ENCODE results near the gene TCF21. TPM values are rescaled to one million over a fixed set of nuclear protein-coding genes. Genes with fewer than 3 reads are reported as not detected.
"Not testable (repeated sequence)": the region's sequence is repeated elsewhere in the genome, so short reads cannot be mapped to it uniquely, and the experiment has no call there.

The TCF21 gene
- not detected for total RNA-seq

- DNase-seq (ENCODE audit: low spot score in 2 of 2) = no peak
- no peak for FAIRE-seq
These were observed at the start of gene TCF21 for GRCh38 chr6:133888929-133889556. TSS of gene TCF21 (plus strand) at chr6:133889113. CDS start at chr6:133889398, 285 bp downstream.

DNA sequence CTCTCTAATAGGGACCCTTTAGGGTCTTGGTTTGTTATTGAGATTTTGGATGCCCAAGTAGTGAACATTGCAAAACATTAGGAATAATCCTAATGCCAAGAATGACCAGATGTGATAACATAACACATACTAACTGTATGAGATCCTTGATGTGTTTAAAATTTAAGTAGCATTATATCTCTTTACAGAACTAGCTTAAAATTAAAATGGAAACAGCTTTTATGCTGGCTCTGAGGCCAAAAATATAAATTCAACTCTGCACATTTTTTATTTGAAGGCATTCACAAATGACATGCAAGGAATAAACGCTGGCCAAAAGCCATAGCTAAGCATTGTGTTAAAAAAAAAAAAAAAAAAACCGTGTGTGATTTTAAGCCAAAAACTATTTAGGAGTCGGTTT is 47.7 kb upstream of the TCF21 start:
- no peak for DNase-seq (ENCODE audit: low spot score in 2 of 2)
- FAIRE-seq = no peak

GRCh38 chr6:133843098-133843497 is 45.8 kb upstream of the TCF21 start:
- FAIRE-seq (no peak), DNase-seq (ENCODE audit: low spot score in 2 of 2) (no peak)

DNA sequence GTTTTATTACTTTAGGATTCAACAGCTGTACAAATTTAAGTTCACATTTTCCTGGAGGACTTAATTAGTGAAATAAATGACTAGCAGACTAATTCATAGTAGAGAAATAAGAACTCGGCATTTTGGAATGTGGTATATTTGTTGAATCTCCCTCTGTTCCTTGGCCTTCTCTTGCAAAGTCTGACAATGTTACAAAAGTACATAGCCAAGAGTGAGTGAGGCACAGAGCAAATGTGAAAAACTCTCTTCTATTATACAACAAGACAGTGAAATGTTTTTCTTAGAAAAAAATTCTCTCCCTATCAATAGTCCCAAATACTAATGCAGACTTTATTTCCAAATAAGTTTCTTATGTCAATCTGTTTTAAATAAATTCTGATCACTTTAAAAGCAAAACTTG is 44.2 kb upstream of the TCF21 start:
- FAIRE-seq = no peak
- DNase-seq (ENCODE audit: low spot score in 2 of 2) = no peak

GRCh38 chr6:133854041-133854363 is 34.9 kb upstream of the TCF21 start:
- FAIRE-seq = no peak
- DNase-seq (ENCODE audit: low spot score in 2 of 2) = no peak

DNA sequence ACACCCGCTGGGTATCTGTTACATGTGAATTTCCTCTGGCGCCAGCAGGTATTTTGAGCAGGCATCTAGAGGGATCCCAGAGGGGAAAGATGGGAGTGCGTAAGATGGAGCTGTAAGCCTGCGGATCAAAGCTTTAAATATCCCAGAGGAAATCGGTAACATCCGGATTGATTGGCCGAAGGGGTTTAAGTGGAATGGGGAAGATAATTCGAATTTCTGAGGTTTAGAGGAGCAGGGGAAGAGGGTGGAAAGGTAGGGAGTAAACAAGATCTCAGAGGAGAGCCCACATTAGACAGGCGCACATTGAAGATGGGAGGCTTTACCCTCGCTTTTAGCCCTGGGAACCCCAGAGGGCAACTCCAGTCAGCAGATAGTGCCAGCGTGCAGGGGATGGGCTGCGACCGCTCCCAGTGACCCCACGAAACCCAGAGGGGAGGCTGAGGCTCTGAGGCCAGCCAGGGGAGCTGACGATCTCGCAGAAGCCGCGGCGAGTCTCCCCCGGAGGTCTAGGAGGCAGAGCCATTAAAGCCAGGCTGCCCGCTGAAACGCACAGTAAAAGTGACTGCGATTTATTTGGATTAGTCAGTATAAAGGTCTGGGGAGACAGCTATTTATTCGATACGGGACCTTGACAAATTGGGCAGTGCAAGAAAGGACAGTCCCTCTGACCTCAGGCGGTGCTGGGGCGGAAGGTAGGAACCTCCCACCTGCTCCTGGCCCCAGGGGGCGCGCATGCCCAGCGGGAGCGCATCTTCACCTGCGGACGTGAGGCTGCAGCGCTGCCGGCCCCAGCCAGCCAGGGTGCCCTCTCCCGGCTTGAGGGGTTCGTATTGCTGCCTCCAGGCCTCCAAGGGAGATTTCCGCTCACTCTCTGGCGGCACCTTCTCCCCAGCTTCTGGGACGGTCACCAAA is 34.3 kb upstream of the TCF21 start:
- FAIRE-seq = no peak
- DNase-seq (ENCODE audit: low spot score in 2 of 2) = no peak

- FAIRE-seq = no peak
- DNase-seq (ENCODE audit: low spot score in 2 of 2) = no peak
These were observed 33.5 kb upstream of the TCF21 start for GRCh38 chr6:133855276-133855990.

GRCh38 chr6:133855991-133856370 is 32.9 kb upstream of the TCF21 start:
- no peak for DNase-seq (ENCODE audit: low spot score in 2 of 2)
- FAIRE-seq = no peak

DNA sequence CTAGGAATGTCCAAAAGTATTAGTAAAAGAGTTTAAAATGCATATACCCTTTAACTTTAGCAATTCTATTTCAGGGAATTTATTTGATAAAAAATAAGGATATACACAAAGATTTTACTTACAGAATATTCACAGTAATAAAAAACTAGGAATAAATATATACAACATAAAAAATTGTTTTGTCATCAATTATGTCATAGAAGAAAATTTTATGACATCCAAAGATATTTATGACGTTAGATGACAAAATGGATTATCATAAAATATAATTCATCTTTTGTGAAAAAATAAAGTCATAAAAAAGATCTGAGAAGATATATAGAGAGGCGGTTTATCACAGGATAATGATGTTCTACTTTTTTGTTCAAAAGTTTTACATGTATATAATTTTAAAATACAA is 32.0 kb upstream of the TCF21 start:
- peak; percentile 78 for FAIRE-seq

GRCh38 chr6:133857696-133858095 is 31.2 kb upstream of the TCF21 start:
- peak; percentile 10 for FAIRE-seq
- no peak for DNase-seq (ENCODE audit: low spot score in 2 of 2)

More for the DNA sequence above, 32.0 kb upstream of the TCF21 start:
- DNase-seq (ENCODE audit: low spot score in 2 of 2) = no peak

DNA sequence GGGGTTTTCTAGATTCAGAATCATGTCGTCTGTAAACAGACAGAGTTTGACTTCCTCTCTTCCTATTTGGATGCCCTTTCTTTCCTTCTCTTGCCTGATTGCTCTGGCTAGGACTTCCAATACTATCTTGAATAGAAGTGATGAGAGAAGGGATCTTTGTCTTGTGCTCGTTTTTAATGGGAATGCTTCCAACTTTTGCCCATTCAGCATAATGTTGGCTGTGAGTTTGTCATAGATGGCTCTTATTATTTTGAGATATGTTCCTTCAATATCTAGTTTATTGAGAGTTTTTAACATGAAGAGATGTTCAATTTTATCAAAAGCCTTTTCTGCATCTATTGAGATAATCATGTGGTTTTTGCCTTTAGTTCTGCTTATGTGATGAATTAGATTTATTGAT is 27.6 kb upstream of the TCF21 start:
- DNase-seq (ENCODE audit: low spot score in 2 of 2); FAIRE-seq: not testable (repeated sequence)

- FAIRE-seq (no peak), DNase-seq (ENCODE audit: low spot score in 2 of 2) (no peak)
These were observed 25.7 kb upstream of the TCF21 start for GRCh38 chr6:133863228-133863627.

DNA sequence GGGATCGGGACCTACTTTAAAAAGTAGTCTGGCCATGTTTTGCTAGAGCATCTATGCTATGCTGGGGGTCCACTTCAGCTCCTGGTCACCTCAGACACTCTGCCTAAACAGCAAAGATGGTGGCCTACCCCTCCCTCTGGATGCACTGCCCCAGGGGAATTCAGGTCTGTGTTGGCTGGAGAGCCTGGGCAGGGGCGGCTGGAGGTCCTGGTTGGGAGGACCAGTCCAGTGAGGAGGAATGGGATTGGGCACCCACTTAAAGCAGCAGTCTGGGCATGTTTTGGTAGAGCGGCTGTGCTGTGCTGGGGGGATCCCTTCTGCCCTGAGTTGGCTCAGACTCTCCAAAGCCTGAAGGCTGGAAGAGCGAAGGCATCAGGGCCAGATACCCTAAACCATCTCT is 23.2 kb upstream of the TCF21 start:
- DNase-seq (ENCODE audit: low spot score in 2 of 2) (no peak), FAIRE-seq (no peak)

- DNase-seq (ENCODE audit: low spot score in 2 of 2) = no peak
- FAIRE-seq = no peak
These were observed 17.8 kb upstream of the TCF21 start for GRCh38 chr6:133871131-133871530.

DNA sequence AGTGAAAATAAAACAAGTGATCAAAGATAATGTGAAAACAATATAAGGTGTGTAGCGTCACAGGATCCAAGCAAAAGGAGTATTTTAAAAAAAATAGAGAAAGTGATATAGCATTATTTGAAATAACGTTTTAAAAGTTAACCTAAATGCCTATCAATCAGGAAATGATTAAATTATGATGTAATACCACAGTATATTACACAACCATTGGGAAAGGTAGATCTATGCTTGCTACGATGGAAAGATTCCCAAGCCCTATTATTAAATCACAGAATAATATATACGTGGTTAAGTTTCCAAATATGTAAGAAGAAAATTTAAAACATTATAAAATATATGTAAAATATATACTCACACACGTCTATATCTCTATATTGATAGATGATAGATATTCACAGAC is 15.4 kb upstream of the TCF21 start:
- FAIRE-seq (no peak), DNase-seq (ENCODE audit: low spot score in 2 of 2) (no peak)

DNA sequence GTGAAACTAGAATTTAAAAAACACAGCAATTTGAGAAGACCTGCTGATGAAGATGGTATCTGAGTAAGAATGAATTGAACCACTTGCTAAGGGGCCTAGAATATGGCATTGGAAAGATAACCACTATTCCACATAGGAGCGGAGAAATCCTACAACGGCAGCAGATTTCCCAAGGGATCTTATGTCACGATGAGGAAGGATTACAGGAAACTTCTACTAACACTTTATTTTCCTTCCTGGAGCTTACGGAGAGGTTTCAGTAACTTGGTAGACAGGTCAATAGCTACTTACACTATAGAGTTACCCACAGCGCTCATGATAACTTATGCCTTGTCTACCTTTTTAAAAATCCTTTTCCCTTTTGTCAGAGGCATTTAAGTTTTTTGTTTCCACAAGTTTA is 11.8 kb upstream of the TCF21 start:
- no peak for FAIRE-seq

GRCh38 chr6:133880006-133880405 is 8.9 kb upstream of the TCF21 start:
- FAIRE-seq = no peak
- DNase-seq (ENCODE audit: low spot score in 2 of 2) = no peak

More for the DNA sequence above, 11.8 kb upstream of the TCF21 start:
- DNase-seq (ENCODE audit: low spot score in 2 of 2) = no peak

DNA sequence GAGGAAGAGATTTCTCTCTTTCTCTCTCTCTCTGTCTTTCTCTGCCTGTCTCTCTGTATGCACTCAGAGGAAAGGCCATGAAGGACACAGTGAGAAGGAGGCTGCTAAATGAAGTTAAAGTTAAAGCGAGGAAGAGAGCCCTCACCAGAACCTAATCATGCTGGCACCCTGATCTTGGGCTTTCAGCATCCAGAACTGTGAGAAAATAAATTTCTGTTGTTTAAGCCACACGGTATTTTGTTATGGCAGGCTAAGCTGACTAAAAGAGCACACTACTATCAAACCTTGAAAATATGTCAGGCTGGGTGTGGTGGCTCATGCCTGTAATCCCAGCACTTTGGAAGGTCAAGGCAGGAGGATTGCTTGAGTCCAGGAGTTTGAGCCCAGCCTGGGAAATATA is 8.0 kb upstream of the TCF21 start:
- FAIRE-seq = no peak
- DNase-seq (ENCODE audit: low spot score in 2 of 2) = no peak

DNA sequence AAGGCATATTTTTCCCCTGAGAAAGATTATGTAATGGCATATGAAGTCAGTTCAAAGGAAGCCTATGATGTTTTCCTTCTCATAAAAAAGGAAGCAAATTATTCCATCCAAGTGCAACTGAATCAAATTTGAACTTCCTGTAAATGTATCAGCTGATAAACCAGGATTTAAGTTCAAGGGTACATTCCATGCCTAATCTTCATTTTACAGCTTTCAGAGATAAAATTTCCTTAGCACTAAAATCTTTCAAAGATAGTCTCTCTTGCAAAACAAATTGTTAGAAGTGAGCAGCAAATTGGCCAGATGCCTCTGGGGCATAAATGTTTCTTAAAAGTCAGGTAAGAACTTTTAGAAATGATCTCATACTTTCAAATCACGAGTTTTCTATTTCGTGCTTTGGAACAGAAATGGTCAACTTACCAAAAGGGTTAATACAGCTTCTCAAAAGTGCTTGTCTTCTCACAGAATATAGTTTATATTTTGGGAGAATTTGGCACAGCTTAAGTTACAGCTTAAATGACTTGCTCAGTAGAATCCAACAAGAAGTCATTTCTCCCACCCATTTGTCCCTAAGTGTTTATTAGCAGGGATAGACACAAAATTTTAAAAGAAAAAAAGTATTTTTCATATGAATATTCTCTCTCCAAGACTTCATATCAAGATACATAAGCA is 2.7 kb upstream of the TCF21 start:
- no peak for FAIRE-seq
- no peak for DNase-seq (ENCODE audit: low spot score in 2 of 2)

GRCh38 chr6:133887156-133887879 is 1.6 kb upstream of the TCF21 start:
- FAIRE-seq = no peak

More at GRCh38 chr6:133887156-133887879, 1.6 kb upstream of the TCF21 start:
- no peak for DNase-seq (ENCODE audit: low spot score in 2 of 2)

Data from frontal cortex (tissue), 4 donors.